ENCODE measurements around the gene NUDT1.

Gene NUDT1

DNA sequence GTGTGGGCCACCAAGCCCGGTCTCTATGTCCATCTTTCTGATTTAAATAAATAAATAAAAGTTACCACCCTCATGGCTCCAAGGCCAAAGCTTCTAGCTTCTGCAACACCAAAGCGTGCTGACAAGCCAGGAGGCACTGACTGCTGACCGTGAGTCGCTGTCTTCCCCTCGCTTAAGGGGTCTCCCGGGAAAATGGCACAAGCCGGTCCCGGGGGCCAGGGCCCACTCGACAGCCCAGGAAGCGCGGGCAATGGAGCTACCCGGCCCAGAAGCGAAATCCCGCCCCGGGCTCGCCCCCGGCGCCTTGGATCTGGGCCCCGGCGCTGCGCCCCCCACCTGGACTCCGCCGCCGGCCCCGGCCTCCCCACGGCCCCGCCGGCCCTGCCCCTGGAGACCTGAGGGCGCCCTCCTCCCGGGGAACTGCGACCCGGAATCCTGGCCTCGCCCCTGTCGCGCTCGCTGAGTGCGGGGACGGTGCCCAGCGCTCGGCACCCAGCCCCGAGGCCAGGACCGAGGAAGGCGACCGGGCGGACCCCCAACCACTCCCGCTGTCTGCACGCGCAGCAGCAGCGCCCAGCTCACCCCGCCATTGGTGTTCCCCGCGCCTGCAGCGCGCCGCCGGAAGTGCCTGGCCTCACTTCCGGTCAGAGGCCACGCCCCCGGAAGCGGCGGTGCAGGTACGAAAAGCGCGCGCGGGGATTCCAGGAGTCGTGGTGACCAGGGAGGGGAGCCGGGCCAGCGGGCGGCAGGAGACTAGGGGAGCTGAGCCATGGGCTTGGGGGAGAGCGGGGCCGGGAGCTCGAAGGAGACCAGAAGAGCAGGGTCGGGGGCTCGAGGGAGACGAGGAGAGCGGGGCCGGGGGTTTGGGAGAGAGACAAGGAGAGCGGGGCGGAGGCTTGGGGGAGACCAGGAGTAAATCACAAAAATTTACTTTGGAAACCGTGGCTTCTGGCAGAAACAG is at the start of gene NUDT1, which contains the start of gene MRM2:
TSS of gene NUDT1 (plus strand) at position 647 of the 961 bp plus-strand sequence. CDS start 2,349 bp downstream, outside the sequence.
TSS of gene MRM2 (minus strand) at position 626 of the 961 bp plus-strand sequence. CDS start at position 590, 36 bp downstream.
- DNase-seq (ENCODE audit: low read depth in 3 of 3) = peak; percentile 40 to 63 (median 42)

DNA sequence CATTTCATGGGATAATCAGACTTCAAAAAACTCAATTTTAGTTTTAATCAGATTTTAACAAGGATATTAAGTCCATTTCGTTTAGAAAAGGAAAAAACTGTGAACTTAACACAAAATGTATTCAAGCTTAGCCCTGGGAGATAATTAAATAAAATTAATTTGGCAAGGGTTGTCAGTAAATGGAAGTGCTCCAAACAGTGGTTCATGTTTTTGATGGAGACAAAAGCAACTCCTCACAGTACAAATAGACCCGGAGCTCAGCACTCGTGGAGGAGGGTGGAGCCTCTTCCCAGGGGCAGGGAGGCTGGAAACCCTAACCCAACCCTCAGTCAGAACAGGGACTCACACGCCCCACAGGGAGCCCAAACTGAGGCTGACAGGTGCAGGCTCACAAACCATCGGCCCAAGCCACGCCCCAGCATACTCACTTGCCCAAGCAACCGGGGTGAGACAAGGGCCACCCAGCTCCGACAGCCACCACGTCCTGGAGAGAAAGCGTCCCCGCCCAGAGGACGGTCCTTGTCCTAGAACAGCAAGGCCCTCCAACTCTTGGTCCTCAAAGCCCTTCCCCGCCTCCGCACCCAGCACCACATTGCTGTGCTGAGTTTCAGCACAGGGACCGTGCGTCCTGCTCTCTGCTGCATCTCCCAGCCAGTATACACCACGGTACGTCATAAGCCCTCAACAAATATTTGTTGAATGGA is 49.0 kb upstream of the NUDT1 start:
- no peak for DNase-seq (ENCODE audit: low read depth in 3 of 3)

GRCh38 chr7:2193575-2194305 is 48.3 kb upstream of the NUDT1 start:
- no peak for DNase-seq (ENCODE audit: low read depth in 3 of 3)

DNA sequence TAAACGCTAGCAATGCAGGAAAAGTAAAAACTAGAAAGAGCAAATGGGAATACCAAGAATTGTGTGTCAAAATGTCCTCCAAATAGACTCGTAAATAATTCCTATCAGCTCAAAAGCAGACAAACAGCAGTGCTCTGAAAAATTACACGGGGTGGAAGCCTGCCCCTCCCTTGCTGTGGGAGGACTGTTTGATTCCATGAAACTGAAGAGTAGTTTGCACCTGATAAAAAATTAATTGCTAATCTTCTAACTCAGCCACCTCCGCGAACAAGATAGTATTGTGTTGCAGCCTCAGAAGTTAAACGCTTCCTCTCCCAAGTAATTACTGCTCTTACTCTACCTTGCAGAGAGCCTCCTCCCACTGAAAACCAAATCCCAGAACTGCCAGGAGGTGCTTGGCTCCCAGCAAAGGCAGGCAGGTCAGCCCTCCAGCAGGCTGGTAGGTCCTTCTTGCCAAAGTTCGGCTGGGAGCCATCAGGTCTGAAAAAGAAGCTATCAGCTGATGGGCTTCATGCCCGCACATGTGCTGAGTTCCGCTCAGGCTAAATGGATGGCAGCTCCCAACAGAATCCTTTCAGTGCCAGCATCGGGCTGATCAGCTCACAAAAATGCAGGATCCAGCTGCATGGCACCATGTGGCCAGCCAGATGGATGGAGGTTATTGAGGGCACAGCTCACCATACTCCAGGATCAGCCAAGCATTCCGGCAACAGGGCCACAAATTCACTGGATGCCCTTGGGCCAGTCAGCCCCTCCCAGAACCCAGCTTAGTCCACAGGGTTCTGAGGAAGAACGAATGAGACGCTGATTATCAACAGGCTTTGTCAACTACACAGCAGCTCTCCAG is 46.4 kb upstream of the NUDT1 start:
- DNase-seq (ENCODE audit: low read depth in 3 of 3) = no peak

- no peak for DNase-seq (ENCODE audit: low read depth in 3 of 3)
Measured at GRCh38 chr7:2196381-2197378, 45.3 kb upstream of the NUDT1 start.

DNA sequence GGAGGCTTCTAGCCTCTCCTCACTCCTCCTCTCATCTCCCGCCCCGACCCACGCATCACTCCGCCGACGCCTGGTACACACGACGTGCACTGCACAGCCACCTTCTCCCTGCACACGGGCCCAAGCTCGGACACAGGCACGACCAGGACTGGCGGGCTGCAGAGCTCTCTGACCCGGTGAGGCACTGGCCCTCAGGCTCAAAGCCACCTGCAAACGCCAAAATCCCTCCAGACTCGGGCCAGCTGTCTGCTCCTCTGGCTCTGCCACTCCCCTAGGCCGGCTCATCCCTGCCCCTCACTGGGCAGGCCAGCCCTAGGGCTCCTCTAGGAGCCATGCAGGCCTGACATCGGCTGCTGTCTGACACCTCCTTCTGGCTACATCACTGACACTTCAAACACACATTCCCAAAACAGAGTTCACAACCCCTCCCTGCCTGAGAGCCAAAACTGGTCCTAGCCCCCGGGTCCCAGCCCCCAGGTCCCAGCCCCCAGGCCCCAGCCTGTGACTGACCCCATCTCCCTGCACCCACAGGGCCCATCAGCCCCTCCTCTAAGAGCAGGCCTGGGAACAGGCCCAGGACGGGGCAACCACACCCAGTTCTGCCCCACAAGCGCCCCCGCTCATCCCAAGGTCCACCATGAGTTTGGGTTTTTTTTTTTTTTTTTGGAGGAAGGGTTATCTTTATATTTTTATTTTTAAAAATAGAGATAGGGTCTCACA is 44.4 kb upstream of the NUDT1 start:
- DNase-seq (ENCODE audit: low read depth in 3 of 3) = no peak

- DNase-seq (ENCODE audit: low read depth in 3 of 3) = no peak
Measured at GRCh38 chr7:2198206-2198605, 43.8 kb upstream of the NUDT1 start.

- DNase-seq (ENCODE audit: low read depth in 3 of 3) = no peak
Measured at GRCh38 chr7:2198760-2199159, 43.3 kb upstream of the NUDT1 start.

- no peak for DNase-seq (ENCODE audit: low read depth in 3 of 3)
Measured at GRCh38 chr7:2199528-2199927, 42.5 kb upstream of the NUDT1 start.

DNA sequence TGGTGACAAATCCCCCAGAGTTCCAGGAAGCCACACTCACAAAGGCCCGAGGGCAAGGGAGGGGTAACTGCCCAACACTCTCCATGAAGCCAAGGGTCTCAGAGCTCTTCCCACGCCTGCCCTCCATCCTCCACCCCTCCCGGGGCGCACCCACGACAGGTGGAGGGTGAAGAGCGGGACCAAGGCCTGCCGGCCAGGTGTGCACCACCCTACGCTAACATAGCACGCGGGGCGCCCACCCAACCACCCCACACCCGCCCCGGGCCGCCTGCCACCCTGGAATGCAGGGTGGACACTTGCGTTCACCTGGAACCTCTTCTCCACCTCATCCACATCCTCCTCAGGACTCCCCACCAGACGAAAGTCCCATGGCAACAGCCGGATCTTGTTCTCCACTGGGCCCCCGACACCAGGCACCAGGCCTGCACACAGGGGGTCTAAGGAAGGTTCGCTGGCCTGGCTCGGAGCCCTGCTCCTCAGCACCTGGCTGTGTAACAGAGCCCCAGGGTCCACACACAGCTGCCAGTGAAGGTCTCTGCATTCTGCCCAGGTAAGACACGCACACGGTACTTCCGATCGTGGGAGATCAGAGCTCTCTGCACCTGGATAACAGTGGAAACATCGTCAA is 42.0 kb upstream of the NUDT1 start:
- DNase-seq (ENCODE audit: low read depth in 3 of 3) = no peak

GRCh38 chr7:2200584-2200980 is 41.4 kb upstream of the NUDT1 start:
- DNase-seq (ENCODE audit: low read depth in 3 of 3) = no peak

DNA sequence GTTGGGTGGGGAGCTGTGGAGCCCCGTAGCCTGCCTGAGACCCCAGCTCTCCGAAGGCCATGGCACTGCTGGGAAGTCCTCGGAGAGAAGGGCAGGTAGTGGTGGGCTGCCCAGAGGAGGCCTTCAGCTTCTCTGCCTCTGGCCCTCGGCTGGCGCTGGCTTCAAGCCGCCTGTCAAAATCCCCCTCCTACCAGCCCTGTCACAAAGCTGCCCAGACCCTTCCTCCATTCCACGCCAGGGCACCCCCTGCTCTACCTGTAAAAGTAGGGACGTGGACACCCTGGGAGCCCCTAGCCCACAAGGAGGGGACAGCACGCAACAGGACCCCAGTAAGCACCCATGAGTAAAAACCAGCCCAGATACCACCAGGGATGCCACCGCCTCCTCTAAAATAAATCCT is 40.9 kb upstream of the NUDT1 start:
- no peak for DNase-seq (ENCODE audit: low read depth in 3 of 3)

DNA sequence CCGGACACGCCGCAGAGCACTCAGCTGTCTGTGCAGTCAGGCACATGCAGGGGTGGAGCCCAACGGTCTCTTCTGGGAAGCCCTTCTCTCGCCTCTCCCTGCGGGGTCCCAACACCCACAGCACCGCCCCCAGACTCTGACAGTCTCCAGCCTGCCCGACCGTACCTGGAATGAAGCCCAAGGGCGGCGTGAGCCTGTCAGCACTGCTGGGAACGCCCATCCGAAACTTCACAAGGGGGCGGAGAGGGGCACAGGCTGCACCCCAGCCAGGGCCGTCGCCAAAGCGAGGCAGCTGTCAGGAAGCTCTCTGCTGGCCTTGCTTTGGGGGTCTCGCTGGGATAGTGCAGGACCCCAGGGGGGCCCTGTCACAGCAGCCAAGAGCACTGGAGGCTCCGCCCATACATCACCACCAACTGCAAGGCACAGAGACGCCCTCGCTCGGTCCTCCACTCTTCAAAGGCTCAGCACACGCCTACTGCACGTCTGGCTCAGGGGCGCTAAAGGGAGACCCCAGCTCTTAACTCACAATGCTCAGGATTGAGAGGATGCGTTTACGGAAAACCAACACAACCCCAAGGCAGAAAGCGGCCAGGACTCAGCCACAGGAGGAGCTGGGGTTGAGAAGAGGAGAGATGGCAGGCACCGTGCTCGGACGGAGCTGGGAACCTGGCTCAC is 40.2 kb upstream of the NUDT1 start:
- DNase-seq (ENCODE audit: low read depth in 3 of 3) = no peak

DNA sequence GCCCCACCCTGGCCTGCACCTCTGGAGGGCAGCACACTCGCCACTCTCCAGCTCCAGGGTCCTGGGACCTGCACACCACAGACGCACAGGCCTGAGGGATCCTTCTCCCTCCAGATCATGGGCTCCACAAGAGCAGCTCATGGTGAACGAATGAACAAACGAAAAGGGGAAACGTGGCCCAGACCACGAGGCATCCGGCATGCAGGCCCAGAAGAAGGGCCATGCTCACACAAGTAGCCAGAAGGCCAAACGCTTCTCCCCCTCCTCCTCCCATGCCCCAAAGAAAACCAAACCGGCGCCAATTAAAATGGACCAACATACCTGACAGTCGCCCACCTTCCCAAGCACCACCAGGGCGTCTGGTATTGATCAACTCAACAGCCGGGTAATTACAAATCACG is 39.7 kb upstream of the NUDT1 start:
- no peak for DNase-seq (ENCODE audit: low read depth in 3 of 3)

- DNase-seq (ENCODE audit: low read depth in 3 of 3) = no peak
Measured at GRCh38 chr7:2202901-2203765, 38.9 kb upstream of the NUDT1 start.

DNA sequence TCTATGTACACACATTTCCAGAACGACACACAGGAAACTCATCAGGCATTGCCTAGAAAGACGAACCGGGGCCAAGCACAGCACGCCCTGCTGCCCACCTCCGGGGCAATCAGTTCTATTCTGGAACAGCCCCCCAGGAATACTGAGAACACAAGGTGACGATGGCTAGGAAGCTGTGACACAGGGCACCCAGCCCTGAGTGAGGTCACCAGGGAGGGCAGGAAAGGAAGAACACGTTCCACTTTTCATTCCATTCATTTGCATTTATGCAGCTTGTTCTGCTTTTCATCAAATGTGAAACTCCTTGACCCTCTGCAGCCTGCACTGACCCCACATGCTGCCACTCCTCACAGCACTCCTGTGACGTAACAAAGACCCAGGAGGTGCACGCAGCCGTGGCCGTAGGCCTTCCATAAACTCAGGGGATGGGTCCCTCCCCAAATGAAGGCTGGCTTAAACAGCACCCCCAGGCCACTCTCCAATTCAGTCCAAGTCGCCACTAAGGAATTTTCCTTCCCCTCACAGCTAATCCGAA is 38.2 kb upstream of the NUDT1 start:
- DNase-seq (ENCODE audit: low read depth in 3 of 3) = no peak

- no peak for DNase-seq (ENCODE audit: low read depth in 3 of 3)
Measured at GRCh38 chr7:2204446-2204845, 37.6 kb upstream of the NUDT1 start.
